Measurements from ENCODE around the gene SLC8B1.

- TF ChIP-seq POLR2AphosphoS5 (IDR thresholded peaks at IDR 0.05; ENCODE audit: insufficient read depth in 1 of 2, low read depth in 1 of 2): no peak
- no peak for TF ChIP-seq CTCF (IDR thresholded peaks at IDR 0.05)
Observed at GRCh38 chr12:113270709-113271009, 64.2 kb downstream of the SLC8B1 start.

All from vagina (tissue), 2 donors.